Right forelimb (tissue), 1 donor: ENCODE measurements around the gene MARK2.

Experiments
- DNase-seq: peaks from one replicate; pipeline ENCODE4 v3.0.0-alpha.2; 2018

MARK2 gene

DNA sequence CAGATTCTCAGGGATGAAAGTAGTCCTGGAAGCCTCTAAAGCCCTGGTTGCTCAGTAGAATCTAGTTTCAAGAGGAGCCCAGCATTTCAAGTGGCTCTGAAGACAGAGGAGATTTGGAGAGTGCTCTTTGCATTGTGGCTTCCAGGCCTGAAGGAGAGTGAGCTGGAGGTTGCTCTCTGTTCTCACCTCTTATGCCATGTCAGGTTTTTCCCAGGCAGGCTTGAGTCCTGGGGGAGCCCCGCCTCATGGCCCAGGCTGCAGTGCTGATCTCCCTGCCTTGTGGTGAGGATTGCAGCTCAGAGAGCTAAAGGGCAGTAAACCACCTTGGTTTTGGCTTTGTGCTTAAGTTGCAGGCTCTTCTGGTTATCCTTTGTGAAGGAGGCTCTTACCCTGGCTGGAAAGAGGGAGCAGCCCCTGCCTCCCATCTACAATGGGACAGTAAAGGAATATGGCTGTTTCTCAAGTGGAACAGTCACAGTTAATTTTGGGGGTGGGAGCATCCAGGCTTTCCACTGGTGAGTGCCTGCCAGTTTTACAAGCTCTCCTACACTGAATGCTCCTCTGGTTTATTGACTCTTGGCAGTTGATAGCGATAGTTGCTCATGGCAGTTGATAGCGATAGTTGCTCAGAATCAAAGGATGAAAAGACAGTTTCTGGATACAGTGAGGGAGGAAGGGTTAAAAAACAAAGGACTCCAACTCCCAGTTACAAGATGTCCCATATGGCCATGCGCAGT is 45.5 kb downstream of the MARK2 start:
- no peak for DNase-seq

DNA sequence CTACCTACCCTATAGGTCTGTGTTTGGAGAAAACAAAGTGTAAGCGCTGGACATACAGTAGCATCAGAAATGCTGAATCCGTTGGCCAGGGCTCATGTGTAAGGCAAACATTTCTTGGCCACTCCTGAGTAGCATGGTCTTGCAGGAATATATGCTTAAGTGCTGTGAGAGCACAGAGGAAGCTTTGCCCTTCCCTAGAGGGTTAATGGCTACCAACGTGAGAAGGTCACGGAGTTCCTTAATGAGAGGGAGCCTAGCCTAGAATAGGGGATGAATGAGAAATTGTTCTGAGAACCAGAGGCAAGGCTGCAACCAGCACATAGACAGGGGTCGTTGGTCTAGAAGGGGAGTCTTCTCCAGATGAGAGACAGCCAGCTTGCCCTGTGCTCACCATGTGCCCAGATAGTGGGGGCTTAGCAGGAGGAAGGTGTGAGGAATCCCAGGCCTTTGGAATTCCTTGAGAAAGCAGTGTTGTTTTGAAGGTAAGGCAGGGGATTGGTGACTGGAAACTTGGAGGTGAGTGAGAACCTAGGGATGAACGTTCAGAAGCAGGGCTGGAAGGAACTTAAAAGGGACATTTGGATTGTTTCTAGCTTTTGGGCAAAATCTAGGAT is 48.6 kb downstream of the MARK2 start:
- no peak for DNase-seq

DNA sequence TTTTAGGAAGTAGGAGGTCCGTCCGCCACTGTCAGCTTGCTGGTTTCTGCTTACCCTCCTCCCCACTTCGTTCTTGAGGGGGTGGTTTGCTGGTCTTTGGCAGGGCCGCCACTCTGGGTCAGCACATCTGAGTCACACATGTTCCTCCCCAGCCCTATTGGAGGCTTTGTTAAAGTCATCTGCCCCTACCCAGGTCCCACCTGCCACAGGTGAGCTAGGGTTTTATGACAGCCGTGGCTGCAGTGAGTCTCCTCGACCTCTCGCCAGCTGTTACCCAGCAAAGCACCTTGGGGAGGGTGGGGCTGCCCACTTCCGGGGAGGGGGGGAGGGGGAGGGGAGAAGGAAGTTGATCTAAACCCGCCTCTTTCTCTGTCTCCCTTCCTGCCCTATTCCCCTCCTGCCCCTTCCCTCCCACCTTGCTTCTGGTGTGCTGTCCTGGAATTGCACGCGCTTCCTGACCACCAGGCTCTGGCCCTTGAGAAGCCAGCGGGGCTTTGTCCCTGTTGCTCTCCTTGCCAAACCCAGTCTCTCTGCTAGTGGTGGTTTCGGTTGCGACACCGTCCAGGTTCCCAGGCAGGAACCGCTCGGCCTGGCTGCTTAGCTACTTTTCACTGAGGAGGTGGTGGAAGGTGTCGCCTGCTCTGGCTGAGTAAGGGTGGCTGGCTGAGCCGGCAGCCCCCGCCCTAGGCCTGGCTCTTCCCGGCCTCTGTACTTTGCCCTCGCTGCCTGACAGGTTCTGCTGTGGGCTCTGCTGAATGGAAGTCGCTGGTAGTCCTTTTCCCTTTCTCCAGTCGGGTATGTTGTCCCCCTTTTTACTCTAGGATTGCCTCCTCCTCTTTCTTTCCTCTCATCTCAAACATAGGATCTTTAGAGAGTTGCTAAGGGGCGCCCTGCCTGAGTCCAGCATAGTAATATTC is 49.5 kb downstream of the MARK2 start:
- DNase-seq = no peak

DNA sequence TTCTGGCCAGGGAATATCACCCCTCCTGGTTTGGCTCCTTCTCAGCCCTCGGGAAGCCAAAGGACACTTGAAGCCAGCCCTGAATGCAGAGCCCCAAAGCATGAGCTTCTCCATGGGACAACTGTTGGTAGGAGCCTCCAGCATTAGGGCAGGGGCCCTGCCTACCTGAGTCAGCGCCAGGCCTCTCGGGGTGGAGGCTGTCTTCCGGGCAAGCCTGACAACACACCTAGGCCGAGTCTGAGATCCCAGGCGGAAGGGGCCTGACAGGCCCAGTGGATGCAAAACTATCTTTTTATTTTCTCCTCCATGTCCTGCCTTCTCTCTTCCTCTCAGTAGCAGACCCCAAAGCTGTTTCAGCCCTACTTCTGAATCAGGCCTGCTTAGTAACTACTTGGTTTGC is 50.4 kb downstream of the MARK2 start:
- DNase-seq = no peak

DNA sequence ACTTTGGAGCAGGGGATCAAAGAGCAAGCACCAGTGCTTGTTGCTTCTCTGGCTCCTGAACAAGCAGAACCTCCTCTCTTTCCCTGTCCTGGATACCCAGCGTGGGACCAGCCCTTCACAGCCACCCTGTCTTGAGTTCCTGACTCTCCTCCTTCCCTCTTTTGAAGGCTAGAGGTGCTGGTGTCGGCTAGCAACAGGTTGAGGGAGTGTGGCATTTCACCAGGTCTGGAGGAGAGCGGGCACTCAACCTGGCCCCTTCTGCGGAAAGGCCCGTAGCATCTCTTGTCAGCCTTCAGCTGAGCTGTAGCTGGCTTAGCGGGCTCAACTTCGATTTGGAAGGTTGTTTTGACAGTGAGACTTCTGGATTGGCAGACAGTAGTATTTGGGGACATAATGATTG is 51.5 kb downstream of the MARK2 start:
- no peak for DNase-seq

DNA sequence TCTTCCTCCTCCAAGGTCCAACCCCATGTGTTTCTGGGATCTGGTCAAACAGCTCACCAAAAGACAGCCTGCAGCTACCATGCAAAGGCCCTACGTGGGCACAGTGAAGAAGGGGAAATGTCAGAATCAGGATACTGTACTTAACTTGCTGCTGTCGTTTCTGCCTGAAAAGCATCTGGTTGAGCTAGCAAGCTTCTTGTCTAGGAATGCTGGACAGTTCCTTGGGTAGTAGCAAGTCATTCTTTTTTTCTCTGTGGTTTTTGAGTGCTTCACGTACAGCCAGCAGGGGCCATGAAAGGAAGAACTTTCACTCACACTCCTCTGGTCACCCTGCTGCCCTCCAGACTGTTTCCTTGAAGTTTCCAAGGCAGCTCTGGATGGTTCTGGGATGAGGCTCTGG is 53.3 kb downstream of the MARK2 start:
- DNase-seq = no peak

DNA sequence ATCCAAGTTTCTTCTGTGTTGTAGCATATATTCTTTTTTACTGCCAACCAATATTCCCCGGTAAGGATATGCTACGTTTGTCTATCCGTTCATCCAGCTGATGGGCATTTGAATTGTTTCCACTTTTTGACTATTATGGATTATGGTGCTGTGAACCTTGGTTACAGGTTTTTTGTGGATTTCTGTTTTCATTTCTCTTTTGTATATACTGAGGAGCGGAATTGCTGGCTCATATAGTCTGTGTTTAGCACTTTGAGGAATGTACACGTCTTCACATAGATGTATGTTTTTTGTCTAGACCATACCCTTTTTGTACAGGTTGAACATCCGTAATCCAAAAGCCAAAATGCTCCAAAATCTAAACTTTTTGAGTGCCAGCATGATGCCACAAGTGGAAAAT is 54.4 kb downstream of the MARK2 start:
- DNase-seq = no peak

DNA sequence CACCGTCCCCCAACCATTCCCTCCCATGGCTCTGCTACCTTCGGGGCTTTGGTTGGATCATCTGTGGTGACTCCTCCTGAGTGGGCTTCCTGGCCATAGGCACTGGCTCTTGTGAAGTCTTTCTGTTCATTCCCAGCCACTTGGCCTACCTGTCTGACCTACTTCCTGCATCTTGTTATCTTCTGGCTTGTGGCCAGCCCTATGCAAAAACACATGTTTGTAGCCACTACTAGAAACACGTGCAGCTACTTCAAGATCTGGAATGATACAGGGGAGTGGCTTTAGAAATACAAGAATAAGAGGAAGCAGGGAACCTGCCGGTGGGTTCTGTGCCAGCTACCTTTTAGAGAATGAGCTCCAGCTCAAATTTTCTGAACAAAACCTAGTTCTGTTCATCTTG is 57.2 kb downstream of the MARK2 start:
- no peak for DNase-seq

DNA sequence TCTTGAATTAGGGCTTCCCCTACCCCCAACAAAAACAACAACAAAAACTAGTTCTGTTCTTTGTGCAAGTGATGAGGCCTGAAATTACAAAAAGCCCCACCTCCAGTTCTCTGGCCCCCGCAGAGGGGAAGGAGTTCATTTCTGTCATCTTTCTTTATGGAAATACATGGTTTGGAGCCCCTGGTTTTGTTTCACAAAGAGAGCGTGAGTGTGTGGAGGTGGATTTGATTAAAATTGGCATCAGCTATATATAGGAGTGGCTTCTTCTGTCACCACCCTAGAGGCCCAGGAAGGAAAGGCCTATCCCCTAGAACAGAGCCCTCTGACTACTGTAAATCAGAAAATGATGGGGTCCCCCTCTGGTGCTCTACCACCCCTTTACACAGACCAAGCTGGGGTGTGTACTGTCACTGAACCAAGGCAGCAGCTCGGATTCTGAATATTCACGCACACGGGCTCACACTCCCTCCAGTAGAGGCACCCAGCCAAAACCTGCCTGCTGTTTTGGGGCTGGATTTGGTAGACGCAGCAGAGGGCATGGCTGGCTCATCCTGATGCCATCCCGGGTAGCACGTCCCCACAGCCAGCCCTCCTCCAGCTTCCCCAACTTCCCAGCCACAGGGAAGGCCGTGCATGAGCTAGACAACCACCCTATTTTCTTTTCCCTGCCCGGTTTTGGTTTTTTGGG is 58.7 kb downstream of the MARK2 start:
- no peak for DNase-seq

DNA sequence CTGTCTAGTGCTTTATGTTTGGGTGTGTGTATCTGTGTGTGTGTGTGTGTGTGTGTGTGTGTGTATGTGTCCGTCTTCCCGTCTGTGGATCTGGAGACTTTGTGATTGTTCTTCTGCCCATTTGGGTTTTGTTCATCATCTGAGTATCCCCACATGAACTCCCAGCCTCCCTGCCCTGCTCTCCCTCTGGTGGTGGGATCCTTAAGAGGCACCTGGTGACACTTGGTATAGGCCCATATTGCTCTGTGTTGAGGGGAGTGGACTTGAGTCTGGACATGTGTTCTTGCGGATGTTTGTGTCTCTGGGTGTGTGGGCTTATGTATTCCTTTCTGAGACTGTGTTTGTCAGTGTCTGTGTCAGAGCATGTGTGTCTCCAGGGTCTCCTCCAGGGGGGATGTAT is 62.8 kb downstream of the MARK2 start:
- DNase-seq = no peak

DNA sequence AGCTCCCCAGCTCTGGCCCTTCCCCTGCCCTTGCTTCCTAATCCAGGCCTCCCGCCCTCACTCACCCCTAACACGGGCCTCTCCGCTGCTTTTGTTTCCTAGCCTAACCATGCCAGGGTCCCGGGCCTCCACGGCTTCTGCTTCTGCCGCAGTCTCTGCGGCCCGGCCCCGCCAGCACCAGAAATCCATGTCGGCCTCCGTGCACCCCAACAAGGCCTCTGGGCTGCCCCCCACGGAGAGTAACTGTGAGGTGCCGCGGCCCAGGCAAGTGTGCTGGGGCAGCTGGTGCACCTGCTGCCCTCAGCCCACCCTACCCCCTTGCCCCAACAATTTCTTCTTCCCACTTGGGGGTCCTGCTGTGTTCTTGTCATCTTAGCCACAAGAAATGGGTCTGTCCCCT is 65.0 kb downstream of the MARK2 start:
- DNase-seq = no peak

DNA sequence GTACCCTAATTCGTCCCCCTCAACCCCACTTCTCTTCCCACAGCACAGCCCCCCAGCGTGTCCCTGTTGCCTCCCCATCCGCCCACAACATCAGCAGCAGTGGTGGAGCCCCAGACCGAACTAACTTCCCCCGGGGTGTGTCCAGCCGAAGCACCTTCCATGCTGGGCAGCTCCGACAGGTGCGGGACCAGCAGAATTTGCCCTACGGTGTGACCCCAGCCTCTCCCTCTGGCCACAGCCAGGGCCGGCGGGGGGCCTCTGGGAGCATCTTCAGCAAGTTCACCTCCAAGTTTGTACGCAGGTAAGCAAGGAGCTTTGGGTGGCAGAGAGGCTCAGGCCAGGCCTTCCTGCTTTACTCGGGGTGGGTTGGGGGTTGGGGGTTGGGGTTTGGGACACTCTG is 65.8 kb downstream of the MARK2 start:
- DNase-seq = no peak

DNA sequence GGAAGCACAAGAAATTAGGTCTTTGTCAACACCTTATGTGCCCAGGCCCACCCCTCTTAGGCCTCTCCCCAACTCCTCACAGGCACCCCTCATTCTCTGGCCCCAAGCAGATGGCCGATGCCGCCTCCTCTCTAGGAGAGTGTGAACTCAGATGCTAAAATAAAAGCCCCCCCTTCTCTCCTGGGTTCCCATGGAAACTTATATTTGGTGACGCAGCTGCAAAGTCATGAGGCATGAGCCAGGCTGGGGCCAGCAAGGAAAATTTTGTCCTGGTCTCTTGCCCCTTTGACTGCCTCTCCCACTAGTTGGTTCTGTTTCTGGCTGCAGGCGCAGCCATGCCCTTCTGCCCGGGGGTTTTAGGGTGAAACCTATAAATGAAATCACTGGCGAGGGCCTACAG is 66.3 kb downstream of the MARK2 start:
- no peak for DNase-seq

DNA sequence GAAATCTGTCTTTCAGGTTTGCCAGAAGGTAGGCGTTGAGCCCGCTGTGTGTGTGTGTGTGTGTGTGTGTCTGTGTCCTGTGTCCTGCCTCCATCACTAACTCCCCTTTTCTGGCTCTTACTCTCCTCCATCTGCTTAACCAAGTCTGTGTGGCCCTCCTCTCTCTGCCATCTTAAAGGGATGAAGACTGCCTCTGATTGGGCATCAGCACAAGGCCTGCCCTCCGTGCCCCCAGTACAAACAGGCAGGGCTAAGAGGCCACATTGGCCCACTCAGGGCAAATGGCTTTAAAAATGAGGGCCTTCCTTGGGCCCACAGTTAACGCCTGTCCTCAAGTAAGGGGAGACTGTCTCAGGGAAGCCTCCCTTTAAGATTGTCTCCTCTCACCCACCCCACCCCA is 67.2 kb downstream of the MARK2 start:
- no peak for DNase-seq

DNA sequence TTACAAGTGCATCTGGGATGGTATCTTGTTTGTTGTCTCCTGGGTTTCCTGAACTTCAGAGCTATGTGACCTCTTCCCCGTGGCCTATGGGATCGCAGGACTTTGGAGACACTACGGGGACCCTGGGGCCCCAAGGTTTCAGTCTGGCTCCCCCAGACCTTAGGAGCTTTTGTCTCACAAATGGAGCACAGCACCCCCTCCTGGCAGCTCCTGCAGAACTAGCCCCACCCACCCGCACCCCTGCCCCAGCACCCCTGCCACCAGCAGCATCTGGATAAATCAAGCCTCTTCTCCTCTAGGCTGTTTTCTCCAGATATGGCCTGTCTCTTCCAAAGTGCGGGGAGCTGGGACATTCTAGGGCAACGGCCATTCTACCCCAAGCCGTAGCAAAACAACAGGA is 67.7 kb downstream of the MARK2 start:
- no peak for DNase-seq

DNA sequence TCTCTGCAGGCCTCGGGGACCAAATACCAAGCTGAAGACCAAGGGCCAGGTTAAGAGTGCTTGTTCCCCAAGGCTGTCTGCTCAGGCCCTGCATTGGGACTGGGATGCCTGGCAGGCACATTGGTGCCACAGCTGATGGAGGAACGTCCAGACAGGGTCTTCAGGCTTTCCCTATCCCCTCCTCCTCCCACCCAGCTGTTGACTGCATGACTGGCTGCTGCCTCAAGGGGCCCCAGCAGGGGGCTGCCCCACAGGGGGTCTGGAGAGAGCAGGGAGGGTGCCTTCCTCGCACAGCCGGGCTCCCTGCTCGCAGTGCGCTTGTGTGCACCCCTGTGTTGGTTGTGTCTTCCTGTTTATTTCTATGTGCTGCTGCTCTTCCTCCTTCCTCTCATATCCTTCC is 68.2 kb downstream of the MARK2 start:
- DNase-seq = no peak

DNA sequence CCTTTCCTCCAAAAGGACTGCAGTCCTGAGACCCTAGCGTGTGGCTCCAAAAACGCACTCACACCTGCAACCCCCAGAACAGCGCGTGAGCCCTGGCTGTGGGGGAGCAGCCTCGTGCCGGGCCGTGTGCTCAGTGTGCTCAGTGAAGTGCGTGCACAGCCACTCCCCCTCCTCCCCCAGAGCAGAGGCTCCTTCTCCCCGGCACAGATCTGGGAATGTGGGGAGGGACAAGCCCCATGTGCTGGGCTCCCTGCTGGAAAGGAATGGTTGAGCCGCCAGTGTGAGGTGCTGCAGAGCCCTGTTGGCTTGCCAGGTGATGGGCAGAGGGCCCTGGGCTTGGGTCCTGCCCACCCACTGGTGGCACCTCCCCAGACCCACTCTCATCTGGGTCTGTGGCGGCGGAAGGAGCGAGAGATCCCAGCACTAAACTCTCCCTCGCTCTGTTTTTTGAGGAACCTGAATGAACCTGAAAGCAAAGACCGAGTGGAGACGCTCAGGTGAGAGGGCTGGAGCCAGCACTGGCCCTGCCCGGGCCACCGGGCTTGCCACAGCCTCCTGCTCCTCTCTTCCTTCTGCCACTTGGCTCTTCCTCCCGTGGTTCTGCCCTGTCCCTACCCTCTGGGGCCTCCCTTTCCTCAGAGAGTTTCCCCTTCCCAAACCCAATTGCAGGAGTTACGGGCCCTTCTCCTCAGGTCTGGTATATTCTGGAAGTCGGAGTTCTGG is 69.1 kb downstream of the MARK2 start:
- no peak for DNase-seq

DNA sequence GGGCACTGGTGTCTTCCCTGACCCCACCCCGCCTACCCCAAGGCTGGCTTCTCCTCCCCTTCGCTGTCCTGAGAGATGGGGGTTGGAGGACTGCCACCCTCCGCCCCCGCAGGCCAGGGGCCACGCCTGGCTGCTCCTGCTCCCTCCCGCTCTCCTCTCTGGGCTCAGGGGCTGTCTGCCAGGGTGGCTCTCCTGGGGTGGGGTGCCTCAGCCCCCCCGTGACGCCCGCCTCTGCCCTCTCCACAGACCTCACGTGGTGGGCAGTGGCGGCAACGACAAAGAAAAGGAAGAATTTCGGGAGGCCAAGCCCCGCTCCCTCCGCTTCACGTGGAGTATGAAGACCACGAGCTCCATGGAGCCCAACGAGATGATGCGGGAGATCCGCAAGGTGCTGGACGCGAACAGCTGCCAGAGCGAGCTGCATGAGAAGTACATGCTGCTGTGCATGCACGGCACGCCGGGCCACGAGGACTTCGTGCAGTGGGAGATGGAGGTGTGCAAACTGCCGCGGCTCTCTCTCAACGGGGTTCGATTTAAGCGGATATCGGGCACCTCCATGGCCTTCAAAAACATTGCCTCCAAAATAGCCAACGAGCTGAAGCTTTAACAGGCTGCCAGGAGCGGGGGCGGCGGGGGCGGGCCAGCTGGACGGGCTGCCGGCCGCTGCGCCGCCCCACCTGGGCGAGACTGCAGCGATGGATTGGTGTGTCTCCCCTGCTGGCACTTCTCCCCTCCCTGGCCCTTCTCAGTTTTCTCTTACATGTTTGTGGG is 69.9 kb downstream of the MARK2 start:
- DNase-seq = peak; percentile 77

DNA sequence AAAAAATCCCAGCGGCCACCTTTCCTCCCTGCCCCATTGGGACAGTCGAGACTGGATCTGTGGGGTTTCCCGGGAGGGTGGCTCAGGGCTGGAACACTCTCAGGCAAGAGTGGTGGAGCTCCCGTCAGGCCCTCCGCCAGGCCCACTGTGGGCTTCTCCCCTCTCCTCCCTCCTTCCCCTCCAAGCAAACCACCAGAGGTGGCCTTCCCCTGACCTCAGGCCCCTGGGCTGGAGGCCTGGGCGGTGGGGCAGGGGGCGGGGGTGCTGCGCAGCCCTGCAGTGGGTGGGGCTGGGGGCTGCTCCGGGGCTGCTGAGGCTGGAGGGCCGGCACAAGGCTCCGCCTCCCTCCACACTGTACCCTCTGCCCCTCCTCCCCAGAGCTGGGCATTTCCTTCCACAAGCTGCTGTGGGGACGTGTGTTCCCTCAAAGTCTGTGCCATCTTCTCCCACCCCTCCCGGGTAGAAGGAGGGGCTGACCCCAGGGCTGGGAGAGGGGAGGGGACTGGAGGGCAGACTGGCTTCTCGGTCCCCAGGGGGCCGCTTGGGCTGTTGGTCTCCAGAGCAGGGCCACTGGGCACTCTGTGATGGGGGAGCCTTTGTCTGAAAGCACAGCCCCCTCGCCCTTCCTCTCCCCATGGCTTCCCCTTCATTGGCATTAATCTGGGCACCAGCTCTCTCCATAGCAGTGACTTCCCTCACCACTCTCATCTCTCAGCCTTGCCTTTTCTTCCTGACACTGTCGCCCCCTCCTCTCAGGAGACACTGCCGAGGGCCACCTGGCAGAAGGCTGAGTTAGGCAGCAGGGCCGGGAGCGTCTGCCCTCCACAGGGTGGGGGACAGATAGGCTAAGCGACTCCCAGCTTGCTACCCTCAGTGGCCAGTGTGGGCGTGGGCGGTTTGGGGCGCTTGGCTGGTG is 70.9 kb downstream of the MARK2 start:
- peak; percentile 63 for DNase-seq

DNA sequence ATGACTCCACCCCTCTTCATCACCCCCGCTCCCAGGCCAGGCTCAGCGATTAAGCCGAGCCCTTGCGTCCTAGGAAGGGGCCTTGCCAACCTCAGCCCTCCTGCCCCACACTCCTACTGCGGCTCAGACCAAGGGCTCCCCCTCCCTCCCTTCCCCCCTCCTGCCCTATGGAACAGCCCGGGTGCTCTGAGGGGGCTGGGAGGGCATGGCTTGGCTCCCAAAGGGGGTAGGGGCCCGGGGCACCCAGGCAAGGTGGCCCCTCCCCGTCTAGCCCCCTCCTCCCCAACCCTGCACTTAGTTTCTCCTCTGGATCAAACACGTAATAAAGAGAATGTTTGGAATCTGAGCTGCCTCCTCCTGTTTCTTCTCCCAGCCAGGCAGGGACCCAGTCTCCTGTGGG is 71.8 kb downstream of the MARK2 start:
- no peak for DNase-seq

DNA sequence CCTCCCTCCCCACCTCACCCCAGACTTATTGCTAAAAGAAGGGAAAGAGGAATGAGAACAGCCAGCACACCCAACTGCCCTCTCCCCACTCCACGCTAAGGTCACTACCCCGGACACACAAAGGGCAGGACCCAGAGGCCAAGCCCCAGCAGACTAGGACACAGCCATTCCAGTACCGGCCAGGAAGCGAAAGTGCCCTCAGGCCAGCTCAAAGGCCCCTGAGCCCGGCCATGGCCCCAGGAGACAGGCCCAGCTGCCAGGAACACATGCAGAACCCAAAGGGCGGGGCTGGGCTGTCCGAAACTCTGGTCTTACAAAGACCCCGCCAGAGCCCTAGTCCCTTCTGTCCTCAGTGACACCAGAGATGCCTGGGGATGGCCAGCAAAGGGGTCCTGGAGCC is 72.5 kb downstream of the MARK2 start:
- no peak for DNase-seq
